ENCODE results near the gene SCN9A. TPM values are rescaled to one million over a fixed set of nuclear protein-coding genes. Genes with fewer than 3 reads are reported as not detected.

SCN9A gene
- total and polyA plus RNA-seq, 2 of the 4 experiments (the other 2 are of a cell fraction): 40.1 to 135 TPM

DNA sequence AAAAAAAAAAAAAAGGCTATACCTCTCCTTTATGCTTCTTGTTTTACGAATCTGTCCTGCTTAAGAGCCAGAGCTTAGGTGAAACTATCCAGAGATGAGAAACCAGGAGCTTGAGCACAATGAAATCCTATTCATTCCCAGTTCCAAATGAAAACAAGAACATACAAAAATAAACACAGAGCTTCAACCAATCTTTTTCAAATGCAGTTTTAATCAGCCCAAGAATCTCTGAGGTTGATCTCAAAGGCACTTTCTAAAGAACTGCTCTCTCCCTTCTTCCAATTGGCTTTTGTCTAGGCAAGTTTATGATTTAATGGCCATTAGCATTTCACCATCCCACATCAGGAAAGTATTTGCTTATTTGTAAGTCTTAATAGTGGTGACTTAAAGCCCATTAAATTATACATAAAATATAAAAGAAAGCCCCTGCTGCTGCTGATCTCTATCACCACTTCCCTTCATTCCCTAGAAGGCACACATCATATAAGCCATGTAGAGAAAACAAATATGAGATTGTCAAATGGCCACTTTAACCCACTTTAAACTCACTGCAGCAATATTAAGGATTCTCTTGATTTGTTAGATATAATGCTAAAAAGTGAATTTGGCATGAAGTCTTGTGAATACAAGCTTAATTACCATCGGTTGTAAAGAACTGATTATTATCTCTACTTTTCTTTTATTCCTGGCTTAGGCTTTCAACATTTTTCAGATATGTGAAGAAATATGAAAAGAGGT lies 29.3 kb upstream of the SCN9A start:
- H2BK15ac ChIP-seq (ENCODE audit: low read depth, low read length): no peak overlapping the region
- H3K9me1 ChIP-seq (ENCODE audit: insufficient read depth, low read length): no peaks in the 10 kb centered on the region
- no peak overlapping the region for H3K4me2 ChIP-seq (ENCODE audit: low read depth, low read length)
- no peaks in the 10 kb centered on the region; the same call in 1 of the 2 replicates for H3K4me1 ChIP-seq (ENCODE audit: control insufficient read depth, insufficient read depth, low read length)
- DNase-seq (peak; percentile 23), ATAC-seq (ENCODE audit: low read depth) (no peak; the same call in 1 of the 2 replicates)
- TF ChIP-seq MAFK (IDR thresholded peaks at IDR 0.05; ENCODE audit: low read depth, low read length) (no peak), CEBPB (IDR thresholded peaks at IDR 0.05; ENCODE audit: low read depth, low read length) (no peak), MAZ (IDR thresholded peaks at IDR 0.05; ENCODE audit: borderline replicate concordance, low read depth, low read length) (no peak), CHD1 (IDR thresholded peaks at IDR 0.05; ENCODE audit: low read depth, low read length) (no peak), RFX5 (IDR thresholded peaks at IDR 0.05; ENCODE audit: low read depth, low read length) (no peak), RCOR1 (IDR thresholded peaks at IDR 0.05; ENCODE audit: insufficient replicate concordance, low read length) (no peak), MXI1 (IDR thresholded peaks at IDR 0.05; ENCODE audit: borderline replicate concordance, low read depth, low read length) (no peak), FOS (IDR thresholded peaks at IDR 0.05; ENCODE audit: low read depth, low read length) (no peak), POLR2A (IDR thresholded peaks at IDR 0.05; ENCODE audit: low read depth, low read length) (no peak), RAD21 (IDR thresholded peaks at IDR 0.05; ENCODE audit: low read length) (no peak), BHLHE40 (IDR thresholded peaks at IDR 0.05; ENCODE audit: low read depth, low read length) (no peak)
- TF ChIP-seq, protein P1, sequence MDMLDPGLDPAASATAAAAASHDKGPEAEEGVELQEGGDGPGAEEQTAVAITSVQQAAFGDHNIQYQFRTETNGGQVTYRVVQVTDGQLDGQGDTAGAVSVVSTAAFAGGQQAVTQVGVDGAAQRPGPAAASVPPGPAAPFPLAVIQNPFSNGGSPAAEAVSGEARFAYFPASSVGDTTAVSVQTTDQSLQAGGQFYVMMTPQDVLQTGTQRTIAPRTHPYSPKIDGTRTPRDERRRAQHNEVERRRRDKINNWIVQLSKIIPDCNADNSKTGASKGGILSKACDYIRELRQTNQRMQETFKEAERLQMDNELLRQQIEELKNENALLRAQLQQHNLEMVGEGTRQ (IDR thresholded peaks at IDR 0.05; ENCODE audit: low read depth, low read length): no peak
- no peak overlapping the region for H3K14ac ChIP-seq (replicated peaks; ENCODE audit: low read depth, low read length)
- H3K9me3 ChIP-seq (ENCODE audit: control insufficient read depth, insufficient read depth, low read length): no peaks in the 10 kb centered on the region
- no peak overlapping the region for H2AFZ ChIP-seq (replicated peaks; ENCODE audit: low read length, poor library complexity)
- BruUV-seq (replicated peaks): no TSS peak
- in situ Hi-C loops (cut with MboI; ENCODE audit: low sequenced_read_pairs) (loop anchor here (25.0 kb wide), 1 partner anchor 443 kb away; the partner anchor contains the start of gene TTC21B), intact Hi-C loops (cut with micrococcal nuclease) (no loop called here), dilution Hi-C loops (cut with HindIII; ENCODE audit: low sequenced_read_pairs, unreplicated experiment) (no loop called here)
- no peaks in the 10 kb centered on the region for H3K36me3 ChIP-seq (ENCODE audit: control insufficient read depth, insufficient read depth, low read length)
- no peak overlapping the region for H4K5ac ChIP-seq (ENCODE audit: low read depth, low read length)
- H3K23ac ChIP-seq (ENCODE audit: low read depth, low read length): no peak overlapping the region
- no peaks in the 10 kb centered on the region for H4K20me1 ChIP-seq (ENCODE audit: insufficient read depth, low read length)
- H2BK20ac ChIP-seq (ENCODE audit: low read depth, low read length): no peak overlapping the region
- H3K56ac ChIP-seq (ENCODE audit: extremely low read depth, insufficient read depth, low read length): no peak overlapping the region
- H3K27ac ChIP-seq (ENCODE audit: insufficient read depth, low read length): no peak overlapping the region
- H3K4ac ChIP-seq (ENCODE audit: low read depth, low read length): no peak overlapping the region
- POLR2A ChIA-PET (ENCODE audit: unreplicated experiment): no interaction called here
- H2BK5ac ChIP-seq (ENCODE audit: low read depth, low read length, poor library complexity, severe bottlenecking): no peak overlapping the region
- no peak overlapping the region for H4K91ac ChIP-seq (ENCODE audit: insufficient read depth, low read depth, low read length)
- no CpG with 5 or more reads among the region's 2 CpGs for WGBS, 2 experiments (ENCODE audit: extremely low coverage in 2 of 2, insufficient read length in 1 of 2)
- H4K8ac ChIP-seq (ENCODE audit: low read depth in 2 of 2, low read length in 2 of 2): no peak overlapping the region
- H3K79me1 ChIP-seq (ENCODE audit: low read depth in 1 of 2, low read length in 2 of 2): no peaks in the 10 kb centered on the region
- no peak overlapping the region for H2BK120ac ChIP-seq (ENCODE audit: low read depth, low read length)
- no peak overlapping the region for H3K4me3 ChIP-seq (ENCODE audit: insufficient read depth, low read depth, low read length)
- CTCF ChIA-PET: interaction anchor here (1.1 kb wide), 1 partner anchor 44 kb away, joined by 3 read pairs; no protein-coding TSS in a partner anchor
- H3K27me3 ChIP-seq (ENCODE audit: control insufficient read depth, insufficient read depth, low read length): no peaks in the 10 kb centered on the region
- no peak overlapping the region for H3K18ac ChIP-seq (ENCODE audit: low read depth, low read length)
- no peak overlapping the region for H2AK5ac ChIP-seq (ENCODE audit: low read depth, low read length)
- H3K9ac ChIP-seq (ENCODE audit: low read depth, low read length): no peak overlapping the region
- no peak overlapping the region for H2AK9ac ChIP-seq (replicated peaks; ENCODE audit: low read depth, low read length, poor library complexity)
